HEK293 (cell line): ENCODE results near the gene DNAJB7.

Source experiments
- CTCF ChIP-seq: fragments of 450-650 bp; formaldehyde crosslinking; IDR thresholded peaks from 2 replicates; pipeline ENCODE4 v1.5.1; 2016; ENCODE audit warnings: missing biosample characterization, missing genetic modification characterization
- HOXC10 ChIP-seq: sonication (generic); formaldehyde crosslinking; IDR thresholded peaks from 2 replicates; pipeline ENCODE4 v1.8.1; 2023; ENCODE audit warnings: mild to moderate bottlenecking, missing genetic modification reagents
- YY1 ChIP-seq: fragments of 450-650 bp; formaldehyde crosslinking; IDR thresholded peaks from 2 replicates; pipeline ENCODE4 v1.5.1; 2018; ENCODE audit warnings: missing biosample characterization, missing genetic modification characterization
- ZNF324 ChIP-seq: fragments of 450-650 bp; formaldehyde crosslinking; IDR thresholded peaks from 2 replicates; pipeline ENCODE4 v1.5.1; 2016; ENCODE audit warnings: missing biosample characterization, missing genetic modification characterization
- ZNF704 ChIP-seq: fragments of 450-650 bp; formaldehyde crosslinking; IDR thresholded peaks from 2 replicates; pipeline ENCODE4 v1.5.1; 2016; ENCODE audit warnings: missing biosample characterization, missing genetic modification characterization

GRCh38 chr22:40878922-40879321 is 17.0 kb upstream of the DNAJB7 start:
- no peak for TF ChIP-seq ZNF324 (tag by site-specific recombination)
- TF ChIP-seq CTCF (tag by site-specific recombination): no peak
- TF ChIP-seq ZNF704: no peak
- no peak for TF ChIP-seq HOXC10 (CRISPR knock-in tag)
- TF ChIP-seq YY1: no peak
